Measurements from ENCODE around the gene RPL10.

The RPL10 gene

DNA sequence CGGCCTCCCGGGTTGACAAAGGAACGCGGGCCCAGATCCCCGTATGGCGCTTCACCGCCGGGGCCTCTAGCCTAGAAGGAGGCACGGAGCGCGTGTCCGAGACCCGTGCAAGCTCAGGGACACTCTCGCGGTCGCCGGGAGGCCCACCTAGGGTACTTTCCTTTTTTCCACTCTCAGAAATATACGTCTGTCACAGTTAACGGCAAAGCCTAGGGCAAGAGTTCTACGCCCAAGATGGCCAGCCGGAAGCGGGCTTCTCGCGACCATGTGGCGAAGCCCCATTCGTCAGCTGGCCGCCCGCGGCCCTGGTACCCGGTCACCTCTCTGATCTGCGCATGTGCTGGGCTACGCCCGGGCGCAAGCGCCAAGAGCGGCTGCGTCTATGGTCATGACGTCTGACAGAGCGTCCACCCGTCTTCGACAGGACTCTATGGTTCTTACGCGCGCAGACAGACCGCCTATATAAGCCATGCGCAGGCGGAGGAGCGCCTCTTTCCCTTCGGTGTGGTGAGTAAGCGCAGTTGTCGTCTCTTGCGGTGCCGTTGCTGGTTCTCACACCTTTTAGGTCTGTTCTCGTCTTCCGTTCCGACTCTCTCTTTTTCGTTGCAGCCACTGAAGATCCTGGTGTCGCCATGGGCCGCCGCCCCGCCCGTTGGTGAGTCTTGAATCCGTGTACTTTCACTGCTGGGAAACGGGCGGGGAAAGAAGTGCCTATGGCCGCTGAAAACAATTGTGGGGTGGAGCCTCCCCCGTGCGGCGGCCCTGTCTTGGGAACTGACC, at the start of gene RPL10:
RPL10 (plus strand) TSS at position 490 of the 780 bp plus-strand sequence; CDS start at position 633, 143 bp downstream.
- peak; percentile 97 for DNase-seq

- no peak for DNase-seq
Observed at GRCh38 chrX:154348646-154349358, 49.4 kb upstream of the RPL10 start.

DNA sequence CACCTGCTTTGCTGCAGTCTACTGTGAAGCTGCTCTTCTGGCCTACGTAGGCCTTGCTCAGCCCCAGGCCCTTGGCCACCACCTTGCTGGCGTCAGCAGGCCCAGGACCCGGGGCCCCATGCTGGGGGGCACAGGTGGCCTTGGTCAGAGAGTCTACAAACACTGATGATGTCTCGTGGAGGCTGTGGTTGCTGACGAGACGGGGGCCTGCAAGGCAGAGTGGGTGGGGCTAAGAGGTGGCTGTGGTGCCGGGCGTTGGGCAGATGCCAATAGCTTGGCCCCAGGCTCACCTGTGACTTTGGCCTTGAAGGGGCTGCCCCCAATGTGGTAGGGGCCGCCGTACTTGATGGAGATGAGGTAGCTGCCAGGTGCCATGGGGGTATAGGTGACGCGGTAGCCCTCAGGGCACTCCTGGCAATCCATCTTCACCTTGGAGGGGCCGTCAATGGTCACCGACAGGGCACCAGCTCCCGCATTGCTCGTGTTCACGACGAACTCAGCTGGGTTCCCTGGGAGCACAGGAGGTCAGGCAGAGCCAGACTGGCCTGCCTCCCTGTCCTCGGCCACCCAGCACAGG, 48.7 kb upstream of the RPL10 start:
- DNase-seq: no peak

GRCh38 chrX:154349979-154350378, 48.2 kb upstream of the RPL10 start:
- DNase-seq: no peak

- no peak for DNase-seq
Observed at GRCh38 chrX:154350429-154351182, 47.6 kb upstream of the RPL10 start.

DNA sequence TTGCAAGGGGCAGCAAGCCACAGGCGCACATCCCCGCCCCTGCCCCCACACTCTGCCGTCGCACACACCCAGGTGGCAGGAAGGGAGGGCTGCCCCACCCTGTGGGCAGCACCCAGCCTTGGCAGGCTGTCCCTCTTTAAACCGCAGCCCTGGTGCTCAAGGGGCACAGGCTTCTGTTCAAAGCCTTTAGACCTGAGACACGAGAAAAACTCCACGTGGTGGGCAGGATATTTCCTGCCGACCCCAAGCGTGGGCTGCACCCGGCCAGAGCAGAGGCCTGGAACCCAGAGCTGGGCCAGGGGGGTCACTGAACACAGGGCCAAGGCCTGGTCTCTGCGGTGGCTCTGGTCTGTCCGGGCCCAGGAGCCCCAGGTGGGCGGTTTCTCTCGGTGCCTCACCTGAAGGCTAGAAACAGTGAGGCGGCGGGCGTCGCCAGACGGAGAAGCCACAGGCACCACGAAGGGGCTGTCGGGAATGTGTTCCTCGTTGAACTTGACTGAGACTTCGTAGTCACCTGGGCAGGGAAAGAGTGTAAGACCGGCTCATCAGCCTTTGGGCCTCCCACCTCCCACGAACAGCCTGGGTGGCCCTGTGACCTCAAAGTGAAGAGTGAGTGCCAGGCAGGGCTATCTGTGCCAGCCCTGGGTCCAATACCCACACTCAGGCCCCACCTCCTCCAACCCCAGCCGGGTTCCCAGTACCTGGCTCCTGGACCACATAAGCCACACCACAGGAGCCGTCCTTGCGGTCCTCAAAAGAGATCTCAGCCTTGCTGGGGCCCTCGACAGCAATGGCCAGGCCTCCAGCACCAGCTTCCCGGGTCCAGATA, 46.8 kb upstream of the RPL10 start:
- DNase-seq: no peak

DNA sequence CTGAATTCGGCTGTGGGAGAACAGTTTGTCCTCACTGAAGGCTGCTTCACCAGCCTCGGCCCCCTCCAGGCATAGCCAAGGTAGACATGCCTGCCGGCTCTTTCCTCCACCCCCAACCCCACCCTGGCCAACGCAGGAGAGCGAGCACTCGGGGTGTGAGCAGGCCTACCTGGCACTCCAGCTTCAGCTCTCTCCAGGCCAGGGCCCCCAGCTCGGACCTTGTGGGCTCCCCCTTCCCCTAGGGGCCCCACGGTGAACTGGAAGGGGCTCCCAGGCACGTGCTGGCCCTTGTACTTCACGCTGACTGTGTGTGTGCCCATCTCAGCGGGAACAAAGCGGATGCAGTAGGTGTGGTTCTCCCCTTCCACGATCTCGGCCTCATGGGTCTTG, 46.2 kb upstream of the RPL10 start:
- no peak for DNase-seq

GRCh38 chrX:154352466-154352865, 45.7 kb upstream of the RPL10 start:
- DNase-seq: no peak

- DNase-seq: no peak
Observed at GRCh38 chrX:154353172-154353843, 44.9 kb upstream of the RPL10 start.

GRCh38 chrX:154354013-154354412, 44.2 kb upstream of the RPL10 start:
- DNase-seq: no peak

DNA sequence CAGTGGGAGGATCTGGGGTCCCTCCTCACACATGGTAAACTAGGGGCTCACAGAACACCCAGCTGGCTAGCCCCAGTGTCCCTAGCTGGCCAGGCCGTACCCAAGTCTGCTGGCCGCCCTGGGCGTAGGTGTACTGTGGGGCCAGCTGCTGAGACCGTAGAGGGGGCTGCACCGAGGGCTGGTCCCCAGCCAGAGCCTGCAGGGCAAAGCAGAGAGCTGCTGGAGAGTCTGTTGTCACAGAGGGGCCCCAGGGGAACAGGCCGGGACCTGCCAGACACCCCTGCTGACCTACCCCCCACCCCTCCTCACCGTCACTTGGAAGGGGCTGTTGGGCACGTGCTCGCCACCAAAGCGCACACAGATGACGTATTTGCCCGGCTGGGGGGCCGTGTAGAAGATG, 43.7 kb upstream of the RPL10 start:
- no peak for DNase-seq

- DNase-seq: no peak
Observed at GRCh38 chrX:154355094-154355775, 42.9 kb upstream of the RPL10 start.

GRCh38 chrX:154355776-154356140, 42.4 kb upstream of the RPL10 start:
- DNase-seq: no peak

DNA sequence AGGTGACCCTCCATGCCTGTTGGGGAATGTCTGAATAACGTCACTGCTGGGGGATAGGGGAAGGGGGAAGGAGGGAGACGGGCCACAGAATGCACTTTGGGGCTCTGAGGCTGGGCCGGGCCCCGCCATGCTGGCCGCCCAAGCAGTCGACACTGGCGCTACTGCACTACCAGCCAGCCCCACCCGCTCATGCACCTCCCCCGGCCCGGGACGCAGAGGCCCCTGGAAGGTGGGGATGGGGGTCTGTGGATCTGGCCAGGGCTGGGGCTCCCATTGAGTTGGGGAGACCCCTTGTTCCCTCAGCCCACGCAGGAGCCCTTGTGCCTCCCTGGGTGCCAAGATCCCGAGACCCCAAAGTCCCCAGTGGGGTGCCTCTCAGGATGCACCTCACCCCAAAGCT, 41.6 kb upstream of the RPL10 start:
- DNase-seq: no peak

- no peak for DNase-seq
Observed at GRCh38 chrX:154357205-154357604, 41.0 kb upstream of the RPL10 start.

- DNase-seq: no peak
Observed at GRCh38 chrX:154358011-154358410, 40.2 kb upstream of the RPL10 start.

GRCh38 chrX:154358829-154359228, 39.3 kb upstream of the RPL10 start:
- no peak for DNase-seq

- no peak for DNase-seq
Observed at GRCh38 chrX:154359362-154360154, 38.6 kb upstream of the RPL10 start.

GRCh38 chrX:154360155-154360713, 37.9 kb upstream of the RPL10 start:
- no peak for DNase-seq
